HG02798 (cell line): Measurements from ENCODE around the gene TTC6.
"Not testable (repeated sequence)": the region's sequence is repeated elsewhere in the genome, so short reads cannot be mapped to it uniquely, and the experiment has no call there.

Experiments used
- ATAC-seq: cut with Tn5 transposase; IDR thresholded peaks from one replicate; pipeline ENCODE4 v1.9.1; 2021; ENCODE audit warnings: mild to moderate bottlenecking; ENCODE audit not compliant: unreplicated experiment, poor library complexity

The TTC6 gene

GRCh38 chr14:37594971-37595808 lies at the start of gene TTC6, which contains the start of gene FOXA1:
Gene TTC6, plus strand, starts transcription at chr14:37595629. Its CDS starts 26,436 bp downstream, at chr14:37622065.
Gene FOXA1, minus strand, starts transcription at chr14:37595249. Its CDS starts 277 bp downstream, at chr14:37594972.
- no peak for ATAC-seq

- no peak for ATAC-seq
Observed at GRCh38 chr14:37546621-37547447, 48.6 kb upstream of the TTC6 start.

GRCh38 chr14:37550511-37550910 lies 44.9 kb upstream of the TTC6 start:
- ATAC-seq = no peak

- no peak for ATAC-seq
Observed at GRCh38 chr14:37551119-37551518, 44.3 kb upstream of the TTC6 start.

GRCh38 chr14:37553935-37554550 lies 41.4 kb upstream of the TTC6 start:
- no peak for ATAC-seq

- not testable (repeated sequence) for ATAC-seq
Observed at GRCh38 chr14:37555596-37555995, 39.8 kb upstream of the TTC6 start.

- ATAC-seq = no peak
Observed at GRCh38 chr14:37558740-37559139, 36.7 kb upstream of the TTC6 start.

- no peak for ATAC-seq
Observed at GRCh38 chr14:37559386-37559785, 36.0 kb upstream of the TTC6 start.

GRCh38 chr14:37563189-37563588 lies 32.2 kb upstream of the TTC6 start:
- ATAC-seq = no peak

GRCh38 chr14:37565550-37565949 lies 29.9 kb upstream of the TTC6 start:
- no peak for ATAC-seq

- ATAC-seq = no peak
Observed at GRCh38 chr14:37566811-37567371, 28.5 kb upstream of the TTC6 start.

GRCh38 chr14:37569729-37570128 lies 25.7 kb upstream of the TTC6 start:
- ATAC-seq = no peak

GRCh38 chr14:37571391-37571790 lies 24.0 kb upstream of the TTC6 start:
- no peak for ATAC-seq

- ATAC-seq = no peak
Observed at GRCh38 chr14:37573356-37573755, 22.1 kb upstream of the TTC6 start.

GRCh38 chr14:37579274-37579673 lies 16.2 kb upstream of the TTC6 start:
- no peak for ATAC-seq

- ATAC-seq = no peak
Observed at GRCh38 chr14:37580146-37580545, 15.3 kb upstream of the TTC6 start.

GRCh38 chr14:37583358-37584210 lies 11.8 kb upstream of the TTC6 start:
- ATAC-seq = no peak

- ATAC-seq = no peak
Observed at GRCh38 chr14:37584211-37585100, 11.0 kb upstream of the TTC6 start.

GRCh38 chr14:37585101-37585511 lies 10.3 kb upstream of the TTC6 start:
- no peak for ATAC-seq
